Measurements from ENCODE around the gene POLR1F. TPM values are rescaled to one million over a fixed set of nuclear protein-coding genes. Genes with fewer than 3 reads are reported as not detected.

Gene POLR1F
- total RNA-seq, 1 experiment from 2014 or later: 42.8 TPM

DNA sequence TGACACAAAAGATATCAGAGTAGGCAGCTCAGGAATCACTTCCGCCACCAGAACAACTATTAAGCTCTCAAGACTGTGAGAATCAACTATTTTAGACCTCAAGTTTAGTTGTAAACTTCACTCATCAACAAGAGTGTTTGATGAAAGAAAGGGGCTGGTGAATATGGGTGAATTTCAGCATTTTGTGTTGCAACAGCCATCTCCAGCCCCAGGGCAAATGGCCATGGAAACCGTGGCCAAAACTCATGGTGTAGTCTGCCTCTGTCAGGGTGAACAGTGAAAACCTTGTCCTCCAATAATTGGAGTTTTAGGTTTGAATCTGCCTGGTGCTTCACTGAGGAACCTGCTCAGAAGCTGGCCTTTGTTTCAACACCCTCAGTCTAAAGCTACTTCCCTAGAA, 60.0 kb downstream of the POLR1F start:
- DNase-seq (ENCODE audit: low read depth in 1 of 2, low spot score in 2 of 2): no peak
- H3K4me1 ChIP-seq (replicated peaks): no peaks in the 10 kb centered on the region
- no peaks in the 10 kb centered on the region for H3K27me3 ChIP-seq (replicated peaks)

More for the DNA sequence above, 60.0 kb downstream of the POLR1F start:
- no peak overlapping the region for H3K27ac ChIP-seq
- H3K4me3 ChIP-seq: no peak overlapping the region
- no peaks in the 10 kb centered on the region; the same call in 1 of the 2 replicates for H3K9me3 ChIP-seq (replicated peaks)
- H3K36me3 ChIP-seq: no peaks in the 10 kb centered on the region

Other genes starting within 250 kb of the POLR1F start
- not detected in 2 replicates for gene TMEM196, start 64.6 kb upstream of the POLR1F start, total RNA-seq (2014; rRNA removed; shearing (Covaris generic))

All from SJSA1 (cell line).